AG10803 (cell line): ENCODE data around the gene SLC35B2.

ENCODE experiments used
- DNase-seq: peaks from one replicate; pipeline ENCODE4 v3.0.0; 2010; ENCODE audit warnings: low read depth
- H3K4me3 ChIP-seq: 2 replicates; pipeline ENCODE4 v1.5.1; 2011; ENCODE audit warnings: mild to moderate bottlenecking, low read length, control low read depth
- CTCF ChIP-seq: conservative IDR thresholded peaks from 2 replicates; pipeline ENCODE4 v1.5.1; 2011; ENCODE audit warnings: mild to moderate bottlenecking, low read length, control low read depth, inconsistent platforms

SLC35B2 gene

GRCh38 chr6:44257753-44258324 is 511 bp upstream of the SLC35B2 start:
- H3K4me3 ChIP-seq, result peak overlapping the region; percentile 60
- DNase-seq, result no peak
- TF ChIP-seq CTCF, result no peak; the same call in none of the 2 replicates

- no peak for TF ChIP-seq CTCF
- no peak for DNase-seq
- peak overlapping the region; percentile 87 for H3K4me3 ChIP-seq
Measured at GRCh38 chr6:44256775-44257024, 628 bp downstream of the SLC35B2 start.

GRCh38 chr6:44255871-44256774 is 1.2 kb downstream of the SLC35B2 start:
- no peak for DNase-seq
- no peak for TF ChIP-seq CTCF
- H3K4me3 ChIP-seq, result peak overlapping the region; percentile 87

- TF ChIP-seq CTCF, result no peak
- DNase-seq, result no peak
- no peak overlapping the region for H3K4me3 ChIP-seq
Measured at GRCh38 chr6:44255105-44255808, 2.1 kb downstream of the SLC35B2 start.

- DNase-seq, result no peak
- no peak for TF ChIP-seq CTCF
- no peak overlapping the region for H3K4me3 ChIP-seq
Measured at GRCh38 chr6:44254191-44255104, 2.9 kb downstream of the SLC35B2 start.

GRCh38 chr6:44253307-44254101 is 3.8 kb downstream of the SLC35B2 start:
- no peak overlapping the region for H3K4me3 ChIP-seq
- DNase-seq, result no peak
- peak; percentile 56 for TF ChIP-seq CTCF
